Naive thymus-derived CD4-positive, alpha-beta T cell (primary cell): ENCODE measurements around the gene MOCOS. TPM values are rescaled to one million over a fixed set of nuclear protein-coding genes. Genes with fewer than 3 reads are reported as not detected.

Experiments
- ATAC-seq: fragments of 150-1000 bp; cut with Tn5 transposase; 2 replicates; pipeline ENCODE4 v1.10.0; 2021; ENCODE audit warnings: mild to moderate bottlenecking, moderate library complexity
- CTCF ChIA-PET: fragments of 350-600 bp; sonication (Branson Sonifier 250); formaldehyde crosslinking; loops from one replicate; lab custom pipeline; 2021; ENCODE audit warnings: antibody characterized with exemption; lab: Charles Lee
- POLR2A ChIA-PET: fragments of 350-600 bp; sonication (Branson Sonifier 250); formaldehyde crosslinking; loops from one replicate; lab custom pipeline; 2021; ENCODE audit warnings: antibody characterized with exemption, inconsistent platforms; lab: Charles Lee
- DNase-seq, 9 donors: peaks; one replicate each; pipeline versions ENCODE4 v3.0.0 to v3.0.0-alpha.2; 2020 to 2022; ENCODE audit warnings: mixed read lengths in 1 of 9
- H3K27ac ChIP-seq: one replicate; pipeline ENCODE4 v1.7.0; 2013; ENCODE audit warnings: mild to moderate bottlenecking, low read depth, low read length, moderate library complexity
- H3K27me3 ChIP-seq, 2 donors: one replicate each; pipeline ENCODE4 v1.7.0; 2013; ENCODE audit warnings: low read length in 2 of 2, mild to moderate bottlenecking in 2 of 2, moderate library complexity in 2 of 2; ENCODE audit not compliant: control insufficient read depth in 2 of 2, insufficient read depth in 2 of 2
- H3K36me3 ChIP-seq, 3 experiments: 1 replicate in 2 of 3; 2 replicates in 1 of 3; pipeline ENCODE4 v1.7.0; 2013; ENCODE audit warnings: low read length in 3 of 3, mild to moderate bottlenecking in 3 of 3, moderate library complexity in 1 of 3; ENCODE audit not compliant: insufficient read depth in 3 of 3, control insufficient read depth in 2 of 3
- H3K4me1 ChIP-seq, 2 donors: one replicate each; pipeline ENCODE4 v1.7.0; 2013; ENCODE audit warnings: low read length in 2 of 2, mild to moderate bottlenecking in 2 of 2, moderate library complexity in 1 of 2; ENCODE audit not compliant: control insufficient read depth in 2 of 2, insufficient read depth in 2 of 2
- H3K4me3 ChIP-seq: 2 replicates; pipeline ENCODE4 v1.7.0; 2013; ENCODE audit warnings: mild to moderate bottlenecking, low read length
- H3K9me3 ChIP-seq, 3 experiments: 1 replicate in 2 of 3; 2 replicates in 1 of 3; pipeline ENCODE4 v1.7.0; 2013; ENCODE audit warnings: low read length in 3 of 3; ENCODE audit not compliant: control insufficient read depth in 2 of 3
- H3K27ac Mint-ChIP-seq, 9 donors: one replicate each; pipeline ENCODE4 v1.8.0; 2020 to 2022; ENCODE audit warnings: mixed read lengths in 9 of 9, mild to moderate bottlenecking in 8 of 9, moderate library complexity in 5 of 9, inconsistent platforms in 2 of 9
- H3K27me3 Mint-ChIP-seq, 5 donors: one replicate each; pipeline ENCODE4 v1.8.0; 2021 to 2022; ENCODE audit warnings: mixed read lengths in 5 of 5, mild to moderate bottlenecking in 1 of 5
- H3K36me3 Mint-ChIP-seq, 5 donors: one replicate each; pipeline ENCODE4 v1.8.0; 2020 to 2022; ENCODE audit warnings: mixed read lengths in 5 of 5, mild to moderate bottlenecking in 3 of 5, inconsistent platforms in 1 of 5
- H3K4me1 Mint-ChIP-seq, 7 donors: one replicate each; pipeline ENCODE4 v1.8.0; 2020 to 2022; ENCODE audit warnings: mixed read lengths in 7 of 7, mild to moderate bottlenecking in 3 of 7, inconsistent platforms in 1 of 7
- H3K4me3 Mint-ChIP-seq, 10 donors: one replicate each; pipeline ENCODE4 v1.8.0; 2020 to 2022; ENCODE audit warnings: mild to moderate bottlenecking in 10 of 10, mixed read lengths in 10 of 10, moderate library complexity in 6 of 10, inconsistent platforms in 2 of 10
- H3K9me3 Mint-ChIP-seq, 11 donors: one replicate each; pipeline ENCODE4 v1.8.0; 2020 to 2022; ENCODE audit warnings: mixed read lengths in 11 of 11, mild to moderate bottlenecking in 4 of 11, inconsistent platforms in 1 of 11, moderate library complexity in 1 of 11
- intact Hi-C, 2 donors: fragments of 100-400 bp; cut with micrococcal nuclease; formaldehyde crosslinking; loops; one replicate each; pipeline ENCODE4 v1.15.1; 2023
- polyA plus RNA-seq, 2 donors: library from polyadenylated mRNA; unstranded; fragments of 300-500 nt; fragmentation: Illumina TruSeq; gene quantifications; one replicate each; pipeline ENCODE4 v1.2.3, GENCODE V29; 2021
- total RNA-seq, 6 experiments: library from RNA in 5 of 6; stranded (reverse) in 5 of 6; gene quantifications; 1 replicate in 5 of 6; 2 replicates in 1 of 6; pipeline ENCODE4 v1.2.3 and lab custom pipeline; 2021 to 2026

MOCOS gene
- total and polyA plus RNA-seq, 7 experiments from 2014 or later = 0.05 TPM; not detected in 6

GRCh38 chr18:36183987-36184386 lies 3.3 kb upstream of the MOCOS start:
- peaks cover 0 to 1% (median 0%) of the 10 kb centered on the region in 5 donors for H3K36me3 Mint-ChIP-seq
- peaks cover 4 to 5% of the 10 kb centered on the region in 2 donors for H3K4me1 ChIP-seq
- ATAC-seq = no peak
- no peak overlapping the region for H3K27ac Mint-ChIP-seq
- peaks cover 0 to 1% (median 0%) of the 10 kb centered on the region in 11 donors for H3K9me3 Mint-ChIP-seq
- H3K4me3 Mint-ChIP-seq = peak overlapping the region in 1 of 10 donors; percentile 15
- no peak overlapping the region for H3K27ac ChIP-seq
- POLR2A ChIA-PET = no interaction called here
- H3K4me3 ChIP-seq = no peak overlapping the region
- CTCF ChIA-PET = no interaction called here
- DNase-seq = no peak
- H3K9me3 ChIP-seq = no peaks in the 10 kb centered on the region
- peaks cover 0 to 4% (median 0%) of the 10 kb centered on the region in 3 experiments for H3K36me3 ChIP-seq
- peaks cover 0 to 3% of the 10 kb centered on the region in 2 donors for H3K27me3 ChIP-seq
- peaks cover 14 to 36% (median 22%) of the 10 kb centered on the region in 7 donors for H3K4me1 Mint-ChIP-seq
- intact Hi-C loops = no loop called here
- H3K27me3 Mint-ChIP-seq = peaks cover 6 to 16% (median 12%) of the 10 kb centered on the region in 5 donors

- ATAC-seq (no peak), DNase-seq (no peak)
- H3K36me3 Mint-ChIP-seq = peaks cover 0 to 5% (median 0%) of the 10 kb centered on the region in 5 donors
- Histone ChIP-seq H3K4me1 (peaks cover 4 to 5% of the 10 kb centered on the region in 2 donors), H3K9me3 (no peaks in the 10 kb centered on the region), H3K36me3 (peaks cover 0 to 4% (median 0%) of the 10 kb centered on the region in 3 experiments), H3K4me3 (no peak overlapping the region), H3K27me3 (peaks cover 0 to 3% of the 10 kb centered on the region in 2 donors), H3K27ac (no peak overlapping the region)
- H3K4me3 Mint-ChIP-seq = peak overlapping the region in 4 of 10 donors; percentile 33 to 85 (median 78)
- POLR2A ChIA-PET = no interaction called here
- intact Hi-C loops = loop anchor here in 1 of 2 donors (5.0 kb wide), 1 partner anchor 97 kb away; no protein-coding TSS in a partner anchor
- H3K9me3 Mint-ChIP-seq = peaks cover 0 to 1% (median 0%) of the 10 kb centered on the region in 11 donors
- peaks cover 8 to 33% (median 16%) of the 10 kb centered on the region in 7 donors for H3K4me1 Mint-ChIP-seq
- H3K27me3 Mint-ChIP-seq = peaks cover 11 to 26% (median 22%) of the 10 kb centered on the region in 5 donors
- CTCF ChIA-PET = no interaction called here
- peak overlapping the region in 1 of 9 donors; percentile 37 for H3K27ac Mint-ChIP-seq
Measured at GRCh38 chr18:36185157-36185556, 2.1 kb upstream of the MOCOS start.

- peaks cover 0 to 1% (median 0%) of the 10 kb centered on the region in 11 donors for H3K9me3 Mint-ChIP-seq
- DNase-seq = no peak
- no peak for ATAC-seq
- H3K27ac ChIP-seq = no peak overlapping the region
- H3K27me3 Mint-ChIP-seq = peaks cover 14 to 29% (median 24%) of the 10 kb centered on the region in 5 donors
- ChIA-PET POLR2A (no interaction called here), CTCF (no interaction called here)
- intact Hi-C loops = loop anchor here in 1 of 2 donors (5.0 kb wide), 1 partner anchor 96 kb away; no protein-coding TSS in a partner anchor
- H3K4me1 Mint-ChIP-seq = peaks cover 7 to 25% (median 11%) of the 10 kb centered on the region in 7 donors
- H3K4me1 ChIP-seq = peaks cover 4 to 5% of the 10 kb centered on the region in 2 donors
- no peak overlapping the region for H3K4me3 ChIP-seq
- H3K27me3 ChIP-seq = peaks cover 0 to 3% of the 10 kb centered on the region in 2 donors
- H3K36me3 Mint-ChIP-seq = peaks cover 0 to 6% (median 0%) of the 10 kb centered on the region in 5 donors
- H3K4me3 Mint-ChIP-seq = peak overlapping the region; percentile 52 to 86 (median 82)
- no peaks in the 10 kb centered on the region for H3K9me3 ChIP-seq
- peaks cover 0 to 4% (median 0%) of the 10 kb centered on the region in 3 experiments for H3K36me3 ChIP-seq
- peak overlapping the region in 2 of 9 donors; percentile 38 to 59 for H3K27ac Mint-ChIP-seq
Measured at GRCh38 chr18:36185901-36186460, 1.3 kb upstream of the MOCOS start.

GRCh38 chr18:36186461-36187192 lies 670 bp upstream of the MOCOS start:
- Histone ChIP-seq H3K27me3 (peaks cover 0 to 3% of the 10 kb centered on the region in 2 donors), H3K9me3 (no peaks in the 10 kb centered on the region), H3K4me1 (peaks cover 4 to 5% of the 10 kb centered on the region in 2 donors), H3K27ac (peak overlapping the region; percentile 46), H3K36me3 (peaks cover 0 to 4% (median 0%) of the 10 kb centered on the region in 3 experiments), H3K4me3 (peak overlapping the region; percentile 77)
- Mint-ChIP-seq H3K27me3 (peaks cover 17 to 32% (median 24%) of the 10 kb centered on the region in 5 donors), H3K4me1 (peaks cover 7 to 25% (median 11%) of the 10 kb centered on the region in 7 donors), H3K36me3 (peaks cover 0 to 8% (median 0%) of the 10 kb centered on the region in 5 donors), H3K4me3 (peak overlapping the region; percentile 74 to 86 (median 82)), H3K9me3 (peaks cover 0 to 1% (median 0%) of the 10 kb centered on the region in 11 donors), H3K27ac (peak overlapping the region in 1 of 9 donors; percentile 38)
- ChIA-PET CTCF (interaction anchor here (0.7 kb wide), 1 partner anchor 53 kb away, joined by 3 read pairs; no protein-coding TSS in a partner anchor), POLR2A (interaction anchor here (0.6 kb wide), 1 partner anchor 423 kb away, joined by 3 read pairs; no protein-coding TSS in a partner anchor)
- peak; percentile 28 for ATAC-seq
- intact Hi-C loops = loop anchor here (1.0 to 5.0 kb wide), 2 partner anchors 57 to 96 kb away; partner anchors contain the start of genes ELP2 (in 1 of the 2) and SLC39A6 (in 1 of the 2)
- DNase-seq = peak in 1 of 9 donors; percentile 34

GRCh38 chr18:36187826-36188721 lies 777 bp downstream of the MOCOS start:
- peaks cover 7 to 25% (median 11%) of the 10 kb centered on the region in 7 donors for H3K4me1 Mint-ChIP-seq
- no peaks in the 10 kb centered on the region for H3K9me3 ChIP-seq
- H3K4me1 ChIP-seq = peaks cover 4 to 5% of the 10 kb centered on the region in 2 donors
- DNase-seq (no peak), ATAC-seq (peak; percentile 15)
- H3K36me3 Mint-ChIP-seq = peaks cover 0 to 8% (median 0%) of the 10 kb centered on the region in 5 donors
- H3K4me3 Mint-ChIP-seq = peak overlapping the region; percentile 74 to 87 (median 83)
- peaks cover 0 to 1% (median 0%) of the 10 kb centered on the region in 11 donors for H3K9me3 Mint-ChIP-seq
- peak overlapping the region in 1 of 9 donors; percentile 4 for H3K27ac Mint-ChIP-seq
- H3K27ac ChIP-seq = no peak overlapping the region
- intact Hi-C loops = loop anchor here (1.0 to 5.0 kb wide), 2 partner anchors 59 to 94 kb away; partner anchors contain the start of genes ELP2 (in 1 of the 2) and SLC39A6 (in 1 of the 2)
- ChIA-PET POLR2A (no interaction called here), CTCF (no interaction called here)
- peaks cover 20 to 35% (median 24%) of the 10 kb centered on the region in 5 donors for H3K27me3 Mint-ChIP-seq
- peaks cover 0 to 4% (median 0%) of the 10 kb centered on the region in 3 experiments for H3K36me3 ChIP-seq
- H3K27me3 ChIP-seq = peaks cover 0 to 3% of the 10 kb centered on the region in 2 donors
- peak overlapping the region; percentile 77 for H3K4me3 ChIP-seq
